Mesenchymal stem cell (in vitro differentiated cells and primary cell): ENCODE measurements around the gene SORBS2.

Experiments
- DNase-seq: peaks from one replicate; pipeline ENCODE4 v3.0.0-alpha.2; 2013
- H2AFZ ChIP-seq: one replicate; pipeline ENCODE4 v1.6.1; 2013; ENCODE audit warnings: low read depth, mild to moderate bottlenecking, control low read depth, inconsistent platforms, low read length, moderate library complexity
- H2AK5ac ChIP-seq: 2 replicates; pipeline ENCODE4 v1.6.1; 2013; ENCODE audit warnings: low read length, moderate library complexity, mild to moderate bottlenecking, inconsistent platforms; ENCODE audit not compliant: severe bottlenecking
- H2BK120ac ChIP-seq: one replicate; pipeline ENCODE4 v1.6.1; 2013; ENCODE audit warnings: low read depth, mild to moderate bottlenecking, inconsistent platforms, low read length, moderate library complexity
- H2BK12ac ChIP-seq, 2 experiments: one replicate each; pipeline ENCODE4 v1.6.1; 2013; ENCODE audit warnings: inconsistent platforms in 2 of 2, low read length in 2 of 2, mild to moderate bottlenecking in 2 of 2, moderate library complexity in 2 of 2, control low read depth in 1 of 2
- H2BK15ac ChIP-seq: one replicate; pipeline ENCODE4 v1.6.1; 2013; ENCODE audit warnings: mild to moderate bottlenecking, low read depth, inconsistent platforms; ENCODE audit not compliant: poor library complexity, severe bottlenecking
- H2BK5ac ChIP-seq: 2 replicates; pipeline ENCODE4 v1.6.1; 2013; ENCODE audit warnings: low read depth, mild to moderate bottlenecking, low read length, control low read depth, inconsistent platforms; ENCODE audit not compliant: poor library complexity, severe bottlenecking
- H3K14ac ChIP-seq, 2 experiments: one replicate each; pipeline ENCODE4 v1.6.1; 2013; ENCODE audit warnings: inconsistent platforms in 2 of 2, low read length in 2 of 2, control low read depth in 1 of 2, mild to moderate bottlenecking in 1 of 2, moderate library complexity in 1 of 2
- H3K18ac ChIP-seq, 2 experiments: one replicate each; pipeline ENCODE4 v1.6.1; 2013; ENCODE audit warnings: inconsistent platforms in 2 of 2, low read length in 2 of 2, control low read depth in 1 of 2, low read depth in 1 of 2, mild to moderate bottlenecking in 1 of 2
- H3K23ac ChIP-seq, 2 experiments: one replicate each; pipeline ENCODE4 v1.6.1; 2013; ENCODE audit warnings: inconsistent platforms in 2 of 2, low read length in 2 of 2, mild to moderate bottlenecking in 2 of 2, moderate library complexity in 2 of 2, control low read depth in 1 of 2
- H3K27ac ChIP-seq: 2 replicates; pipeline ENCODE4 v1.5.1; 2013; ENCODE audit warnings: mild to moderate bottlenecking, moderate library complexity, low read length, control low read depth, inconsistent platforms; ENCODE audit not compliant: poor library complexity, severe bottlenecking
- H3K27me3 ChIP-seq, 2 experiments: 2 replicates each; pipeline versions ENCODE4 v1.6.1 to v1.7.0; 2013; ENCODE audit warnings: low read length in 2 of 2, mild to moderate bottlenecking in 2 of 2, moderate library complexity in 2 of 2, control low read depth in 1 of 2, inconsistent platforms in 1 of 2; ENCODE audit not compliant: control insufficient read depth in 1 of 2, insufficient read depth in 1 of 2
- H3K36me3 ChIP-seq, 2 experiments: 2 replicates each; pipeline versions ENCODE4 v1.6.1 to v1.7.0; 2013; ENCODE audit warnings: low read length in 2 of 2, control low read depth in 1 of 2, inconsistent platforms in 1 of 2, low read depth in 1 of 2, mild to moderate bottlenecking in 1 of 2; ENCODE audit not compliant: insufficient read depth in 2 of 2, control insufficient read depth in 1 of 2
- H3K4ac ChIP-seq, 2 experiments: one replicate each; pipeline ENCODE4 v1.6.1; 2013; ENCODE audit warnings: inconsistent platforms in 2 of 2, low read length in 2 of 2, mild to moderate bottlenecking in 2 of 2, moderate library complexity in 2 of 2, control low read depth in 1 of 2, low read depth in 1 of 2
- H3K4me1 ChIP-seq: 2 replicates; pipeline ENCODE4 v1.6.1; 2013; ENCODE audit warnings: low read depth, low read length, control low read depth; ENCODE audit not compliant: control insufficient read depth, insufficient read depth
- H3K4me2 ChIP-seq: 2 replicates; pipeline ENCODE4 v1.6.1; 2013; ENCODE audit warnings: low read length, mild to moderate bottlenecking, inconsistent platforms; ENCODE audit not compliant: poor library complexity, severe bottlenecking
- H3K4me3 ChIP-seq, 2 experiments: 2 replicates each; pipeline versions ENCODE4 v1.5.1 to v1.7.0; 2013; ENCODE audit warnings: low read length in 2 of 2, mild to moderate bottlenecking in 2 of 2, control low read depth in 1 of 2, low read depth in 1 of 2; ENCODE audit not compliant: insufficient read depth in 1 of 2
- H3K79me1 ChIP-seq: replicated peaks from 2 replicates; pipeline ENCODE4 v1.6.1; 2013; ENCODE audit warnings: mild to moderate bottlenecking, control low read depth, low read length, inconsistent platforms; ENCODE audit not compliant: poor library complexity, severe bottlenecking
- H3K9ac ChIP-seq: 2 replicates; pipeline ENCODE4 v1.7.0; 2013; ENCODE audit warnings: mild to moderate bottlenecking, low read length, moderate library complexity
- H3K9me3 ChIP-seq: 2 replicates; pipeline ENCODE4 v1.7.0; 2013; ENCODE audit warnings: mild to moderate bottlenecking, low read length; ENCODE audit not compliant: control insufficient read depth
- H4K8ac ChIP-seq: one replicate; pipeline ENCODE4 v1.6.1; 2013; ENCODE audit warnings: inconsistent platforms, mild to moderate bottlenecking, low read length, moderate library complexity
- H4K91ac ChIP-seq: one replicate; pipeline ENCODE4 v1.6.1; 2013; ENCODE audit warnings: mild to moderate bottlenecking, low read length, inconsistent platforms
- WGBS: methylation state at CpG from one replicate; pipeline ENCODE4 v1.1.7; 2013; ENCODE audit warnings: mixed read lengths; 5-methylcytosine and 5-hydroxymethylcytosine counted together

The SORBS2 gene

GRCh38 chr4:185666156-185666555, 145.8 kb downstream of the SORBS2 start:
- no peak overlapping the region for H4K8ac ChIP-seq
- no peak overlapping the region for H2BK5ac ChIP-seq
- H3K9me3 ChIP-seq = no peaks in the 10 kb centered on the region
- WGBS = 95% methylated on average over 4 of the region's 6 CpGs
- H3K4ac ChIP-seq = no peak overlapping the region
- H3K4me2 ChIP-seq = no peak overlapping the region
- no peak overlapping the region for H2BK12ac ChIP-seq
- H2AFZ ChIP-seq = no peak overlapping the region
- H3K23ac ChIP-seq = no peak overlapping the region
- H3K36me3 ChIP-seq = peaks cover 7% of the 10 kb centered on the region in 2 experiments
- H3K18ac ChIP-seq = no peak overlapping the region
- no peaks in the 10 kb centered on the region for H3K4me1 ChIP-seq
- H3K79me1 ChIP-seq = no peaks in the 10 kb centered on the region
- H3K14ac ChIP-seq = no peak overlapping the region
- no peak overlapping the region for H3K4me3 ChIP-seq
- H2BK120ac ChIP-seq = no peak overlapping the region
- no peak overlapping the region for H2BK15ac ChIP-seq
- no peak overlapping the region for H3K27ac ChIP-seq
- no peak overlapping the region for H2AK5ac ChIP-seq
- H4K91ac ChIP-seq = no peak overlapping the region
- no peak overlapping the region for H3K9ac ChIP-seq
- no peaks in the 10 kb centered on the region for H3K27me3 ChIP-seq
- DNase-seq = no peak

GRCh38 chr4:185665655-185666054, 146.3 kb downstream of the SORBS2 start:
- H3K4me1 ChIP-seq = no peaks in the 10 kb centered on the region
- H3K9me3 ChIP-seq = no peaks in the 10 kb centered on the region
- H2AK5ac ChIP-seq = no peak overlapping the region
- H3K36me3 ChIP-seq = peaks cover 7% of the 10 kb centered on the region in 2 experiments
- no peak overlapping the region for H2BK15ac ChIP-seq
- no peak overlapping the region for H4K8ac ChIP-seq
- no peaks in the 10 kb centered on the region for H3K79me1 ChIP-seq
- no peak overlapping the region for H4K91ac ChIP-seq
- H3K18ac ChIP-seq = no peak overlapping the region
- H3K4ac ChIP-seq = no peak overlapping the region
- no peak overlapping the region for H2AFZ ChIP-seq
- H3K4me2 ChIP-seq = no peak overlapping the region
- 85% methylated on average over 11 of the region's 11 CpGs for WGBS
- no peak overlapping the region for H2BK5ac ChIP-seq
- no peak overlapping the region for H3K4me3 ChIP-seq
- H3K27ac ChIP-seq = no peak overlapping the region
- no peak overlapping the region for H2BK120ac ChIP-seq
- H3K23ac ChIP-seq = no peak overlapping the region
- DNase-seq = no peak
- H2BK12ac ChIP-seq = no peak overlapping the region
- H3K27me3 ChIP-seq = no peaks in the 10 kb centered on the region
- no peak overlapping the region for H3K14ac ChIP-seq
- H3K9ac ChIP-seq = no peak overlapping the region

- no peak overlapping the region for H3K14ac ChIP-seq
- no peaks in the 10 kb centered on the region for H3K9me3 ChIP-seq
- no peak overlapping the region for H2BK5ac ChIP-seq
- DNase-seq = no peak
- no peak overlapping the region for H4K91ac ChIP-seq
- H2BK120ac ChIP-seq = no peak overlapping the region
- H3K18ac ChIP-seq = no peak overlapping the region
- H2AK5ac ChIP-seq = no peak overlapping the region
- 100% methylated on average over 2 of the region's 4 CpGs for WGBS
- no peak overlapping the region for H2AFZ ChIP-seq
- H3K27ac ChIP-seq = no peak overlapping the region
- peaks cover 7% of the 10 kb centered on the region in 2 experiments for H3K36me3 ChIP-seq
- no peak overlapping the region for H3K4me2 ChIP-seq
- no peak overlapping the region for H4K8ac ChIP-seq
- H2BK15ac ChIP-seq = no peak overlapping the region
- H2BK12ac ChIP-seq = no peak overlapping the region
- no peaks in the 10 kb centered on the region for H3K79me1 ChIP-seq
- no peak overlapping the region for H3K9ac ChIP-seq
- no peak overlapping the region for H3K23ac ChIP-seq
- H3K4me1 ChIP-seq = no peaks in the 10 kb centered on the region
- H3K27me3 ChIP-seq = no peaks in the 10 kb centered on the region
- H3K4ac ChIP-seq = no peak overlapping the region
- no peak overlapping the region for H3K4me3 ChIP-seq
These were observed 147.5 kb downstream of the SORBS2 start for GRCh38 chr4:185664481-185664880.

- 78% methylated on average over 14 of the region's 15 CpGs for WGBS
- no peaks in the 10 kb centered on the region for H3K27me3 ChIP-seq
- no peak overlapping the region for H3K18ac ChIP-seq
- H2AK5ac ChIP-seq = no peak overlapping the region
- H2BK120ac ChIP-seq = no peak overlapping the region
- H3K23ac ChIP-seq = no peak overlapping the region
- H2BK15ac ChIP-seq = no peak overlapping the region
- DNase-seq = no peak
- H3K4me3 ChIP-seq = no peak overlapping the region
- H3K9ac ChIP-seq = no peak overlapping the region
- no peak overlapping the region for H3K27ac ChIP-seq
- H3K14ac ChIP-seq = no peak overlapping the region
- H2BK5ac ChIP-seq = no peak overlapping the region
- H3K4me2 ChIP-seq = no peak overlapping the region
- no peak overlapping the region for H4K8ac ChIP-seq
- no peak overlapping the region for H2AFZ ChIP-seq
- H4K91ac ChIP-seq = no peak overlapping the region
- no peaks in the 10 kb centered on the region for H3K79me1 ChIP-seq
- no peak overlapping the region for H3K4ac ChIP-seq
- H3K36me3 ChIP-seq = peaks cover 7 to 9% of the 10 kb centered on the region in 2 experiments
- no peaks in the 10 kb centered on the region for H3K9me3 ChIP-seq
- H3K4me1 ChIP-seq = no peaks in the 10 kb centered on the region
- H2BK12ac ChIP-seq = no peak overlapping the region
These were observed 149.8 kb downstream of the SORBS2 start for GRCh38 chr4:185662030-185662778.
